Fibroblast of villous mesenchyme (primary cell): Measurements from ENCODE around the gene MED16. TPM values are rescaled to one million over a fixed set of nuclear protein-coding genes. Genes with fewer than 3 reads are reported as not detected.
"Not testable (repeated sequence)": the region's sequence is repeated elsewhere in the genome, so short reads cannot be mapped to it uniquely, and the experiment has no call there.

ENCODE experiments used
- DNase-seq: peaks from one replicate; pipeline ENCODE4 v3.0.0-alpha.2; 2010; ENCODE audit warnings: low read depth
- H3K4me3 ChIP-seq: 2 replicates; pipeline ENCODE4 v1.5.1; 2011; ENCODE audit warnings: low read depth, mild to moderate bottlenecking, low read length
- CTCF ChIP-seq: IDR thresholded peaks from 2 replicates; pipeline ENCODE4 v1.5.1; 2012; ENCODE audit warnings: low read depth, mild to moderate bottlenecking, low read length; ENCODE audit not compliant: insufficient read depth
- total RNA-seq: library from RNA; depleted of rRNA; stranded (reverse); fragments of >200 nt; gene quantifications from 2 replicates; pipeline ENCODE4 v1.2.3, GENCODE V29; 2012

Gene MED16
- total RNA-seq, 1 donor = 26.8 TPM

GRCh38 chr19:855566-856120 lies 37.3 kb downstream of the MED16 start:
- DNase-seq = no peak
- TF ChIP-seq CTCF = no peak
- no peak overlapping the region for H3K4me3 ChIP-seq

- H3K4me3 ChIP-seq = no peak overlapping the region
- TF ChIP-seq CTCF = no peak
- DNase-seq = no peak
Measured at GRCh38 chr19:855142-855541, 37.8 kb downstream of the MED16 start.

GRCh38 chr19:854549-854948 lies 38.4 kb downstream of the MED16 start:
- no peak for DNase-seq
- no peak overlapping the region for H3K4me3 ChIP-seq
- TF ChIP-seq CTCF = no peak

- DNase-seq, H3K4me3 ChIP-seq: not testable (repeated sequence)
Measured at GRCh38 chr19:853614-854220, 39.3 kb downstream of the MED16 start.

- no peak for DNase-seq
- no peak for TF ChIP-seq CTCF
- no peak overlapping the region for H3K4me3 ChIP-seq
Measured at GRCh38 chr19:853014-853585, 39.9 kb downstream of the MED16 start.

GRCh38 chr19:852136-853013 lies 40.6 kb downstream of the MED16 start, which contains the start of gene ELANE:
ELANE (plus strand) TSS chr19:852303; CDS start chr19:852329, 26 bp downstream.
- DNase-seq = no peak
- TF ChIP-seq CTCF = no peak
- H3K4me3 ChIP-seq = no peak within 1 kb of the TSS

GRCh38 chr19:850979-851335 lies 42.0 kb downstream of the MED16 start:
- TF ChIP-seq CTCF = no peak
- H3K4me3 ChIP-seq = peak overlapping the region; percentile 36
- DNase-seq = no peak
